Activated CD8-positive, alpha-beta memory T cell treated with anti-CD3 and anti-CD28 coated beads for 4 hours (primary cell): ENCODE results near the gene ZNF75A.
"Not testable (repeated sequence)": the region's sequence is repeated elsewhere in the genome, so short reads cannot be mapped to it uniquely, and the experiment has no call there.

Experiments used
- DNase-seq, 2 donors: peaks; one replicate each; pipeline ENCODE4 v3.0.0-alpha.2; 2020; ENCODE audit warnings: low read depth in 2 of 2

Gene ZNF75A

GRCh38 chr16:3305109-3306068 is at the start of gene ZNF75A, which contains the start of gene TIGD7:
Gene ZNF75A (plus strand): TSS chr16:3305497. CDS start chr16:3308429, 2,932 bp downstream.
Gene TIGD7 (minus strand): TSS chr16:3305430. CDS start chr16:3300614, 4,816 bp downstream.
- DNase-seq: peak; percentile 59 to 72

GRCh38 chr16:3256146-3256865 is 49.0 kb upstream of the ZNF75A start, which contains the start of gene MEFV:
Gene MEFV (minus strand): TSS chr16:3256633. CDS start chr16:3256587, 46 bp downstream.
- DNase-seq: no peak

GRCh38 chr16:3256866-3257465 is 48.3 kb upstream of the ZNF75A start:
- no peak for DNase-seq

DNA sequence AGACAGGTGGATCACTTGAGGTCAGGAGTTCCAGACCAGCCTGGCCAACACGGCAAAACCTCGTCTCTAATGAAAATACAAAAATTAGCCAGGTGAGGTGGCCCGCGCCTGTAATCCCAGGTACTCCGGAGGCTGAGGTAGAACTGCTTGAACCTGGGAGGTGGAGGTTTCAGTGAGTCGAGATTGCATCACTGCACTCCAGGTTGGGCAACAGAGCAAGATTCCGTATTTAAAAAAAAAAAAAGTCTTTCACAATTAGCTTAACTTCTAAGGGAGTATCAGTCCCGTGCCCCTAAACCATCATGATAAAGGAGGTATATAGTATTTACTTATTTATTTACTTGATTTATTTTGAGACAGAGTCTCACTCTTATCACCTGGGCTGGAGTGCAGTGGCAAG is 45.5 kb upstream of the ZNF75A start:
- no peak for DNase-seq

- DNase-seq: no peak
These were observed 42.8 kb upstream of the ZNF75A start for GRCh38 chr16:3262517-3262916.

DNA sequence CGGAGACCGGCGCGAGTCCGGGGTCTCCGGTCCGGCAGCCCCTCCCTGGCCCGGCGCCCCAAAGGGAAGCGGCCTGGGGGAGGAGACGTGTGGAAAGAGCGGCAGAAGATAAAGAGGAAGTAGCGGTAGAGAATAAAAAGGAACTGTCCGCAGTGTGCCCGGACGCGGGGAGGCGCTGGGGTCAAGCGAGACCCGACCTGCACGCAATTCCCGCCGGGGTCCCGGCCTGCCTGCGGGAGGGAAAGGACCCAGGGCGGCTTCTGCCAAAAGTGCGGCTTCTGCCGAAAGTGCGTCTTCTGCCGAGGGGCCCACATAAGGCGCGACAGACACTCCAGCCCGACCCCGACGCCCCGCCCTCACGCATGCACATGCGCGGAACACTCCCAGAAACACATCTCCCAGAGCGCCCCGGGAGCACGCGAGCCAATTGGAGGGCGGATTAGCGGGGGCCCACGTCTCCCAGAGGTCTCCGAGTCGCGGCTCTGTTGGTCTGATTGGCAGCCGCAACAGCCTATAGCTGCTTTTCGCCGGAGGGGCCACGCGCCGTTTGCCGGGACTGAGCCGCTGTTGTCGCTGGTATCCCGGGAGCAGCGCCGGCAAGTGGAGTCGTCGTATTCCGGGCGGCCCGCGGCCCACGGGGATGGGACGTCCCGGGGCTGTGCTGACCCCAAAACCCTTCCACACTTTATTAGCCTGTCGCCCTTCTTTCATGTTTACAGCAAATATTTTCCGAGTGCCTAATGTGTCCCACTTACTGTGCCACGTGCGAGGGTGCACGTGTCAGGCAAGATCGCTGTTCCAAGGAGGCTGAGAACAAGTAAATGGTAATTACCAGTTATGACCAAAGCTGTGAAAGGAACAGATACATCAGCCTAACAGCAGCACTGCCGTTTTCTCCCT is 40.9 kb upstream of the ZNF75A start:
- DNase-seq: peak; percentile 92 to 98

DNA sequence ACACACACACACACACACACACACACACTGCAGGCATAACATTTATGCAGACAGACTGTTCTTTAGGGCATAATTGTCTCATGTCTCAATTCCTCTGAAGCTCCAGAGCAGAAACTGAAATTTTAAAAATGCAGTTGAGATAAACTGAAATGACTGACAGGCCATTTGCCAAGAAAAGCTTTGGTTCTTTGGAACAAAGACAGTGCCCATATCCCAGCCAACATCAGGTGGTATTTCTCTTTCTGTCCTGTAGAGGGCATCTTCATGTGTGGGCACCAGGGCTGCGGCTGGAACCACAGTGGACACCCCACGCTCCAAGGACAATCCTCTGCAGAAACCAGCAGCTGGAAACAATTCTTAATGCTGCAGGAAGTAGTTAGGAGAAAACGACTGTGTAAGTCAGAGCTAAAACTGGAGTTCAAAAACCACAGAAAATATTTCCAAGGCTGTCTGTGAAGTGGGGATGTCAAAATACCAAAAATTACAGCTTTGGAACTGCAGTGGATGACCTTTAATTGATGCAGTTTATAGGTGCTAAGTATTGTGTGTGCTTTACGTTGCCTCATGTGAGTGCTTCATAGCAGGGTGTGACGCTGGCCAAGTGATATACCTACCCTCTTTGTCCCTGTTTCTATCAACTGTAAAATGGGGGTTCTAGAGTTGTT is 38.3 kb upstream of the ZNF75A start:
- DNase-seq: no peak

GRCh38 chr16:3268294-3268693 is 37.0 kb upstream of the ZNF75A start:
- no peak for DNase-seq

GRCh38 chr16:3270718-3271117 is 34.6 kb upstream of the ZNF75A start:
- DNase-seq: not testable (repeated sequence)

DNA sequence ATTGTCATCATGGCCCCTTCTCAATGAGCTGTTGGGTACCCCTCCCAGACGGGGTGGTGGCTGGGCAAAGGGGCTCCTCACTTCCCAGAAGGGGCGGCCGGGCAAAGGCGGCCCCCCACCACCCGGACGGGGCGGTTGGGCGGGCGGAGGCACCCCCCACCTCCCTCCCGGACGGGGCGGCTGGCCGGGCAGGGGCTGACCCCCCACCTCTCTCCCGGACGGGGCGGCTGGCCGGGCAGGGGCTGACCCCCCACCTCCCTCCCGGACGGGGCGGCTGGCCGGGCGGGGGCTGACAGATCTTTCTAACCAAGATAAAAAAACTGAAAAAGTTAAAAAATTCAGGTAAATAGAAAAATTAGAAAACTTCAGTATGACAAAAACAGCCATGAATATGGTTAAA is 34.0 kb upstream of the ZNF75A start:
- DNase-seq: not testable (repeated sequence)

DNA sequence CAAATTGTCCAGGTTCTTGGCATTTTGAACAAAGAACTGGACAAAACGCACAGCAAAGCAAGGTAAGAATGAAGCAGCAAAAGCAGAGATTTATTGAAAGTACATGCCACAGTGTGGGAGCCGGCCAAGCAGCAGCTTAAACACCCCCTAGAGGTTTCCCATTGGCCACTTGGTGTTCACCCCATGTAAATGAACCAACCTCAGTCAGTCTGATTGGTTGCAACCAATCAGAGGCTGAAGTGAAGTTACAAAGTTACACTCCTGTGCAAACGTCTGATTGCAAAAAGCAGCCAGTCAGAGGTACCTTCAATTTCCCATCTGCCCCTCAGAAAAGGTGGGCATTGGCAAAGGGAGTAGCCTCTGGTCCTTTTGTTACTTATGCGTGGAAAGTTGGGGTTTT is 30.8 kb upstream of the ZNF75A start:
- no peak for DNase-seq

- no peak for DNase-seq
These were observed 30.4 kb upstream of the ZNF75A start for GRCh38 chr16:3274947-3275346.

GRCh38 chr16:3276679-3277078 is 28.6 kb upstream of the ZNF75A start:
- DNase-seq: no peak

DNA sequence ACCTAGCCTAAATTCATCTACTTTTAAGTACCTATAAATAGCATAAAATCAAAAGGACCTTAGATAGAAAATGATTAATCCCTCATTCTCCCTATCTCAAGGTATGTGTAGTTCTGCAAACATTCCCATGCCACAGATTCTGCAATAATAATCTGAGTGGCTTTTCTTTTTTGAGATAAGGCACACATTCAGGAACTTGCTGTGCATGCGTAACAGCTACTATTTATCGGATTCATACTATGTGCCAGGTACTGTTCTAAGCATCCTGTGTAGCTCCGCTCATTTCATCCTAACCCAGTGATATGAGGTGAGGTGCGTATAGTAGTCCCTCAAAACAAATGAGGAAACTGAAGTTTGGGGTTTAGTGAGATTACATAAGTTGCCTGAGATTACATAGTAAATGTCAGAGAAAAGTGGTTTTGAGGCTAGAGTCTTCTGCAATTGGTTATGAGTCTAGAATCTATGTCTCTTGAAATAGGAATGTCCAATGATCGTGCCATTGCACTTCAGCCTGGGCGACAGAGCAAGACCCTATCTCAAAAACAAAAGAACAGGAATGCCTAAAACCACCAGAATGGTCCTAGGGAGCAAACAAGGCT is 24.0 kb upstream of the ZNF75A start:
- DNase-seq: no peak

GRCh38 chr16:3282103-3282729 is 23.1 kb upstream of the ZNF75A start:
- no peak for DNase-seq

- DNase-seq: peak; percentile 81 to 89
These were observed 22.4 kb upstream of the ZNF75A start, which contains the start of gene ZNF263 for GRCh38 chr16:3282730-3283542. Gene ZNF263 (plus strand): TSS chr16:3283491. CDS start chr16:3283819, 328 bp downstream.

DNA sequence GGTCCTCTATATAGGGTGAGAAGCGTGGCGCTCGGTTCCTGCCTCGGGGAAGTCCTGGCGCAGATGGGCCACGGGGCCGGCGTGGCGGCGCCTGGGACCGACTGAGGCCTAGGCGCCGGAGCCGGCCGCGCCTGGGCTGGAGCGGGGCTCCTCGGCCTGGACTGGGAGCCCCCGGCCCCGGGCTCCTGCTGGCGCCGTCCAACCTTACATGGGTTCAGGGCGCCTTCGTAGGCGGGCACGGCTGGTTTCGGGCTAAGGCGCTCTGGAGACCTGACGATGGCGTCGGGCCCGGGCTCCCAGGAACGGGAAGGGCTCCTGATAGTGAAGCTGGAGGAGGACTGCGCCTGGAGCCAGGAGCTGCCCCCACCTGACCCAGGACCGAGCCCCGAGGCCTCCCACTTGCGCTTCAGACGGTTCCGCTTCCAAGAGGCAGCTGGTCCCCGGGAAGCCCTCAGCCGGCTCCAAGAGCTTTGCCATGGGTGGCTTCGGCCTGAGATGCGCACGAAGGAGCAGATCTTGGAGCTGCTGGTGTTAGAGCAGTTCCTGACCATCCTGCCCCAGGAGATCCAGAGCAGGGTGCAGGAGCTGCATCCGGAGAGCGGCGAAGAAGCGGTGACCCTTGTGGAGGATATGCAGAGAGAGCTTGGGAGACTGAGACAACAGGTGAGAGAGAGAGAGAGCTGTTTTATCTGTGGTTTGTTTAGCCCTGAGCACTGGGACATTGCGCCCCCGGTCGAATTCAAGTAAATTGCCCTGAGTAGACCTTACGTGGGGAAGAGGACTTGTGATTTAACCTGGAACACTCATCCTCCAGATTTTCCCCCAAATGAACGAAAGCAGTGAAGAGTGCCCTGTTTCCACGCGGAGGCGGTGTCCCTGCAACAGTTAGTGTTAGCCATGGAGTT is 21.5 kb upstream of the ZNF75A start:
- DNase-seq: no peak

DNA sequence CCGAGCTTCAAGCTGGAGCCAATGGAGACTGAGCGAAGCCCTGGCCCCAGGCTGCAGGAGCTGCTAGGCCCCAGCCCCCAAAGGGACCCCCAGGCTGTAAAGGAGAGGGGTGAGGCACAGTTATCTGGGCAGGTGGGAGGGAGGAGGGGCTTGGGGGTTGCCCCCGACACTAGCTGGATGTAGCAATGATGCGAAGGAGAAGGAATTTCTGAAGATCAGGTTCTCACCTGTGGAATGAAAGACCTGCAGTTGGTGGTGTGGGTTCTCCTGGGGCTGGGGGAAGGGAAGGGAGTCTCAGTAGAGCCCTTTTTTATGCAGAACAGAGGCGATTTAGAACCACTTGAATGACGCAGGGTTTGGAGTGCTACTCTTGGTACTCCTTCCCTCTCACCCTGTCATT is 20.2 kb upstream of the ZNF75A start:
- no peak for DNase-seq
